Superior temporal gyrus (tissue), 1 donor: ENCODE measurements around the gene RBM25.
"Not testable (repeated sequence)": the region's sequence is repeated elsewhere in the genome, so short reads cannot be mapped to it uniquely, and the experiment has no call there.

Experiments
- DNase-seq: peaks from one replicate; pipeline ENCODE4 v3.0.0-alpha.2; 2016; ENCODE audit errors: extremely low spot score

RBM25 gene

GRCh38 chr14:73058224-73058921 is at the start of gene RBM25:
Gene RBM25, plus strand, starts transcription at chr14:73058534. Its CDS starts 13,108 bp downstream, at chr14:73071642.
- peak; percentile 100 for DNase-seq

GRCh38 chr14:73011189-73011588 is 47.1 kb upstream of the RBM25 start:
- DNase-seq: not testable (repeated sequence)

DNA sequence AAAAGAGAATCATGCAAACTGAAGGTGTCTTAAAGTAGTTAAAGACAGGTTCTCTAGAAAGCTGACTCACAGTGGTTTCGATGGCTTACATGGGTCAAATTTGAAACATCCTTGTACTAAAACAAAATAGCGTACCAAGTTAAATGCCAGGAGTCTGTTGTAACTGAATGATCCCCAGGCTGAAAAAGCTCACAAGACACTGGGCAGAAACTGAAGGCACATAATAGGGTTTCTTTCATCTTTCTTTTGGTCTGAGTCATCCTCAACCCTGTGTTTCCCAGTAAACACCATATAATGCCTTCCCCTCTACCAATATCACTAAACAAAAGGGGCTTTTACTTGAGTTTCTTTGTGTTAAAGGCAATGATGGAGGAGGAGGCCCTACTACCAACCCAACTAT is 44.2 kb upstream of the RBM25 start:
- DNase-seq: no peak

- DNase-seq: not testable (repeated sequence)
Measured at GRCh38 chr14:73015552-73015951, 42.8 kb upstream of the RBM25 start.

- not testable (repeated sequence) for DNase-seq
Measured at GRCh38 chr14:73016011-73016410, 42.3 kb upstream of the RBM25 start.

DNA sequence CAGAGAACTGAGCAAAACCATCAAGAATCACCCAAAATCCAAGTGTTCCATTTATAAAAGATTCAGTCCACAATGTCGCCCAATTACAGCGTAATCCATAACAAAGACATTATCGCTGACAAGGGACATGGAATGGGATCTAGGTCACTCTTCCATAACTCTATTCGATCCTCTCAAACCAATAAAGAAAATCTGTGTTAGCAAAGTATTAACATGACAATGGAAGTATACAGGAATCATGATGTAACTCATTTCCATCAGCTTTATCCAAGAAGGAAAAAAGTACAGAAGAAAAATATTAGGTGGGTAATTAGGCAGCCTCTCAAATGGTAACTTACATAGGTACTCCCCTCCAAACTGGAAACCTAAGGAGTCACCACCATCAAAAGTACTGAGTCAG is 36.3 kb upstream of the RBM25 start:
- DNase-seq: no peak

DNA sequence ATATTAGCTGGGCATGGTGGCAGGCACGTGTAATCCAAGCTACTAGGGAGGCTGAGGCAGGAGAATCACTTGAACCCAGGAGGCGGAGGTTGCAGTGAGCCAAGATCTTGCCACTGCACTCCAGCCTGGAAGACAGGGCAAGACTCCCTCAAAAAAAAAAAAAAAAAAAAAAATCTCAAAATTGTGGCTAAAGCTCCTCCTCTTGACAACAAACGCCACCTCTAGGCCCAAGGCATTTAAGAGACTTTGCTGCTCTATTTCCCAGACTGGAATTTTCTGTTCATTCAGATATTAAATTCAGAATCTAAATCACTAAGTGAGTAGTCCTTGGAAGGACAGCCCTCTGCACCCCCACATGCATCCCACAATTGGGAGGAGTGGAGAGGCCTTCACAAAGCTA is 32.8 kb upstream of the RBM25 start:
- no peak for DNase-seq

DNA sequence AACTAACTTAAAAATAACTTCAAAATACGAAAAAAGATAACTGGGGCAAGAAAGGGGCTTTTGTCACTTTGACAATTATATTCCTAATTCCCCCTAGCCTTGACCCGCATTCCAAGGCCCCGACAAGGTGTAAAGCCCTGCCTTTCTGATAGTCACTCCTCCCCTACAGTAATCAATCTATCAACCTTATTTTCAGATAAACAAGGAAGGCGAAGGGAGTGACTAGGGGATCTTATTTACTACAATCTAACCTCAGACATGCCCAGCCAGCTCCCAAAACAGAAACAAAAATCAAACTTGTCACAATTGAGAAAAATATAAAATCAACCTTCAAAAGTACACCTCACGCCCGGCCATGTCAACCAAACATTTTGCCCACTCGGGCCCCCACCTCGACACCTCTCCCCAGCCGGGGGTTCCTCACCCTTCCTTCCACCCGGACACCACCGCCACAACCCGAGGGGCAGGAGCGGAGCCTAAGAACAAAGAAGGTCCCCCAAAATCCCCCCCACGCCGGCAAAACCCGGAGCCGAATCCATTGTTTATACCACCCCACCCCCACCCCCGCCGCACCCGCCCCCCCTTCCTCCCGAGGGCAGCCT is 32.0 kb upstream of the RBM25 start:
- no peak for DNase-seq

GRCh38 chr14:73026845-73027542 is 31.3 kb upstream of the RBM25 start, which contains the start of gene ZFYVE1:
Gene ZFYVE1, minus strand, starts transcription at chr14:73027106. Its CDS starts 2,598 bp downstream, at chr14:73024508.
- DNase-seq: peak; percentile 99

DNA sequence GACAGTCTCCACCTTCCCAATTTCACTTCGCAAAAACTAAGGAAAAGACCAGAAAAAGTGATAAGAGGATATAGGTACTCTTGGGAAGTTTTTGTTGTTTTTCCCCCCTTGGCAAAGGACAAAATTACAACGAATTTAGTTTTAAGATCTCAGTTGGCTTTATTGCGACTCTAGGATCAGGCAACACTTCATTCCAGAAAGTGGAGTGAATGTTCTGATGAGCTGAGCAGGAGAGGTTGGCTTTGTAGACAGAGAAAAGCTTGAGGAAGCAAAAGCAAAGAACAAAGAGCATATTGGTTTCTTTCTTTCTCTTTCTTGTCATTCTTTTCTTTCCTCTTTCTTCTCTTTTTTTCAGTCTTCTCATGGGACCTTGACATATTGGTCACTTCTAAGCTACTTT is 30.8 kb upstream of the RBM25 start:
- DNase-seq: no peak

GRCh38 chr14:73027984-73028383 is 30.4 kb upstream of the RBM25 start:
- DNase-seq: no peak

DNA sequence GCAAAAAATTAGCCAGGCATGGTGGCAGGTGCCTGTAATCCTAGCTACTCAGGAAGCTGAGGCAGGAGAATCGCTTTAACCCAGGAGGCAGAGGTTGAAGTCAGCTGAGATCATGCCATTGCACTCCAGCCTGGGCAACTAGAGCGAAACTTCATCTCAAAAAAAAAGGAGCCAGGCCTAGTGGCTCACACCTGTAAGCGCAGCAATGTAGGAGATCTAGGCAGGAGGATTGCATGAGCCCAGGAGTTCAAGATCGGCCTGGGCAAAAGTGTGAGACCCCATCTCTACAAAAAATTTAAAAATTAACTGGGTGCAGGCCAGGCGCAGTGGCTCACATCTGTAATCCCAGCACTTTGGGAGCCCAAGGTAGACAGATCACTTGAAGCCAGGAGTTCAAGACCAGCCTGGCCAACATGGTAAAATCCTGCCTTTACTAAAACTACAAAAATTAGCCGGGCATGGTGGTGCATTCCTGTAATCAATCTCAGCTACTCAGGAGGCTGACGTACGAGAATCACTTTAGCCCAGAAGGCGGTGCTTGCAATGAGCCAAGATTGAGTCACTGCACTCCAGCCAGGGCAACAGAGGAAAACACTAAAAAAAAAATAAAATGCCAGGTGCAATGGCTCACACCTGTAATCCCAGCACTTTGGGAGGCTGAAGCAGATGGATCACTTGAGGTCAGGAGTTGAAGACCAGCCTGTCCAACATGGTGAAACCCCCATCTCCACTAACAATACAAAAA is 21.5 kb upstream of the RBM25 start:
- not testable (repeated sequence) for DNase-seq

GRCh38 chr14:73047808-73048207 is 10.5 kb upstream of the RBM25 start:
- no peak for DNase-seq

DNA sequence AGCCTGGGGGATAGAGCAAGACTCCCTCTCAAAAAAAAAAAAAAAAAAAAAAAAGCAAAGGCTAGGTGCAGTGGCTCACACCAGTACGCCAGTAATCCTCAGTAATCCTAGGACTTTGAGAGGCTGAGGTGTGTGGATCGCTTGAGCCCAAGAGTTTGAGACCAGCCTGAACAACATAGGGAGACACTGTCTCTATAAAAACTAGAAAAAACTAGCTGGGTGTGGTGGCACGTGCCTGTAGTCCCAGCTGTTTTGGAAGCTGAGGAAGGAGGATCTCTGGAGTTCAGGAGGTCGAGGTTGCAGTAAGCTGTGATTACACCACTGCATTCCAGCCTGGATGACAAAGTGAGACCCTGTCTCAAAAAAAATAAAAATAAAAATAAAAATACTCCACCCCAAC is 8.9 kb upstream of the RBM25 start:
- no peak for DNase-seq

DNA sequence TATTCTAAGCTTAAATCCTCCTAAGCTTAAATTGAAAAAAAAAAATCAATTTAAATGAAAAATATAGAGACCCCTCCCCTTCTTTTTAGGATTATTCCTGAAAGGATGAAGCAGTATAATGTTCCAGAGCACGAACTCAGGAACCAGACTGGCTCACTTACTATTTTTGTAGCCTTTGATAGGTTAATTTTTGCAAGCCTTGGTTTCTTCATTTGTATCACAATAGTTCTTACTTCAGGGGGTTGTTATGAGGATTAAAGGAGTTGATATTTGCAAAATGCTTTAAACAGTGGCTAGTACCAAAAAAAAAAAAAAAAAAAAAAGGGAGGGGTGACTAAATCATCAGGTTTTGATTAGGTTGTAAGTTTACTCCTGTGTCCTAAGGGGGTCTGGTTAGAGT is 3.1 kb upstream of the RBM25 start:
- DNase-seq: no peak

DNA sequence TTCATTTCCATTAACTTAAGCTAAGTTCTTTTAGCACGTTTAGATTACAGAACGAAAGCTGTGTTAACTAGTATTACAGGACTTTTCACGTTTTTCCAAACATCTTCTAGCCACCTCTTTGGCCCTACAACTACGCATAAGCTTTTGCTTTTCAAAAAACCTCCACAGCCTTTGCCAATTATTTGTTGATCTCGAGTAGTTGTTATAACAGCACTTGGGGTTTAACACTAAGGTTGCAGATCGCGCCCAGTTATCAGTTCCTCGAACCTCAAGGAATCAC is 450 bp upstream of the RBM25 start:
- DNase-seq: no peak

- DNase-seq: peak; percentile 41
Measured at GRCh38 chr14:73058922-73059673, 764 bp downstream of the RBM25 start.

DNA sequence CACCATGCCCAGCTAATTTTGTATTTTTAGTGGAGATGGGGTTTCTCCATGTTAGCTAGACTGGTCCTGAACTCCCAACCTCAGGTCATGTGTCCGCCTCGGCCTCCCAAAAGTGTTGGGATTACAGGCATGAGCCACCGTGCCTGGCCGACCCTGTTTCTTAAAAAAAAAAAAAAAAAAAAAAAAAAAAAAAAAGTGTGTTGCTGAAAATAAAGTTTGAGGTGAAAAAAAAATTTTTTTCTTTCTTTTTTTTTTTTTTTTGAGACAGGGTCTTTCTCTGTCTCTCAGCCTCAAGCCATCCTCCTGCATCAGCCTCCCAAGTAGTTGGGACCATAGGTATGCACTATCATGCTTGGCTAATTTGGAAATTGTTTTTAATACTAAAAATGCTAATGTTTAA is 11.3 kb downstream of the RBM25 start:
- DNase-seq: no peak

DNA sequence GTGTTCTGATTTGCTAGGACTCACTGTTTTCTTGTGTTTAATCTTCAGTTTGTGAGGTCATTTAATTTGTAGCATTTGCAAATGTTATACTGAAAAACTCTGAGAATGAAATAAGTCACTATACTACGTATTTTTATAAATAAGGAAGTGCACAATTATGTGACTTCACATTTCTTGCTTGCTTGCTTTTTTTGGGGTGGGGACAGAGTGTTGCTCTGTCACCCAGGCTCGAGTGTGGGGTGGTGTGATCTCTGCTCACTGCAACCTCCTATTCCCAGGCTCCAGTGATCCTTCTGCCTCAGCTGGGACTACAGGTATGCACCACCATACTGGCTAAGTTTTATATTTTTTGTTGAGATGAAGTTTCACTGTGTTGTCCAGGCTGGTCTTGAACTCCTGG is 32.7 kb downstream of the RBM25 start:
- DNase-seq: no peak

DNA sequence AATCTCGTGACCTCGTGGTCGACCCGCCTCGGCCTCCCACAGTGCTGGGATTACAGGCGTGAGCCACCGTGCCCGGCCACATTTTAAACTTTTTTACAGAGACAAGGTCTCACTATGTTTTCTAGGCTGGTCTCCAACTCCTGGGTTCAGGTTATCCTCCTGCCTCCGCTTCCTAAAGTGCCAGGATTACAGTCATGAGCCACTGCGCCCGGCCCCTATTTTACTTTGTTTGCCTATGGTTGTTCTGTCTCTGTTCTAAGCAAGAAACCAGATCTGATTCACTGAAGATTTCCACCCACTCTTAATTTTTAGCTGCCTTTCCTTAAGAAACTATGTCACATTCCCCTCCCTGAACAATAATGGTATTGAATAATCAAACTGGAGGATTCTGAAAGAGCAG is 39.1 kb downstream of the RBM25 start:
- no peak for DNase-seq

DNA sequence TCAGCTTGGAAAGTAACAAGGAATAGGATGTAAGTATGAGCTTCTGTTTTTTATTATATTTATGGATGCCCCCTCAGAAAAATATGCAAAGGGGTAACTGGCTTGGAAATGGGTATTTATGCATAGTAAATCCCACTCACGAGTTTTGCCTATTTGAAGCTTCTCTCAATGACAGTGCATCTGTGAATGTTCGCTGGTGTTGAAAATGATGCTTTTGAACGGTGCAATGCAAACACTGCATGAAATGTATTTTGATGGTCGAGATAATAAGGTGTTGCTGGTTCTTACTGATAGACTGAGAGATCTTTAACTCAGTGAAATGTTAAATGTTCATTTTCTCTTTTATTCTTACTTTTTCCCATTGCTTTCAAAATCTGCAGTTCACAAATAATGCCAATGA is 42.0 kb downstream of the RBM25 start:
- DNase-seq: no peak
